Measurements from ENCODE around the gene CFAP45.

CFAP45 gene

DNA sequence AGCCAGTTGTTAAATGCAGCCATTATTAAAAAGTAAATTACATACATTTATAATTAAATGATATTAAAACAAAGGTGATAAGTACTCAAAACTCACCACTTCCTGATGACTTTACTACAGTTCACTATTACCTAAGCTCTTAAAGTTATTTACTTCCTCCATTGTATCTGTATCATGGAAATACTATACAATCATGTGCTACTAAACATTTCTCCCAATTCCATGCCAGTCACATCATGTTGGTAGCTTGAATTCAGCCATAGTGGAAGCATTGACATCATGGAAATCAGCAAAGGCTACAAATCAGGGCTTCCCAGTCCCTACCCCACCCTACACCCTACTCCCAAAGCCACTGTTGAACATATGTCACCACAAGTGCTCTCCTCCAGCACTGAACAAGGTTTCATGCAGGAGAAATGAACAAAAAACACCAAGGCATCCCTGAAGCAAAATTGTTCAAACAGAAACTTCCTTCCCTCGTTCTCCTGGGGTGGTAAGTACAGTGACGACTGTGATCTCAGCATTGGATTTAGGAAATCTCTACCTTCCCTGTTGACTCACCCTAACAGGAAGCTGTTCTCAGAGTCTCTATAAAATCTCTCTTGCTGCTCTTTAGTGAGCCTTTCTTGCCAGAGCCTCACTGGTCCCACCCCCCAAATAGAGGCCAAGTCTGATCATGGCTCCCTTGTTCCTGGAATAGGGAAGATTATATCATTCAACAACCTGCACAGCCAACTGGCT, 50.2 kb downstream of the CFAP45 start:
- no peak for DNase-seq

GRCh38 chr1:159848326-159848725, 51.6 kb downstream of the CFAP45 start:
- DNase-seq = no peak

GRCh38 chr1:159847231-159847630, 52.7 kb downstream of the CFAP45 start:
- no peak for DNase-seq

DNA sequence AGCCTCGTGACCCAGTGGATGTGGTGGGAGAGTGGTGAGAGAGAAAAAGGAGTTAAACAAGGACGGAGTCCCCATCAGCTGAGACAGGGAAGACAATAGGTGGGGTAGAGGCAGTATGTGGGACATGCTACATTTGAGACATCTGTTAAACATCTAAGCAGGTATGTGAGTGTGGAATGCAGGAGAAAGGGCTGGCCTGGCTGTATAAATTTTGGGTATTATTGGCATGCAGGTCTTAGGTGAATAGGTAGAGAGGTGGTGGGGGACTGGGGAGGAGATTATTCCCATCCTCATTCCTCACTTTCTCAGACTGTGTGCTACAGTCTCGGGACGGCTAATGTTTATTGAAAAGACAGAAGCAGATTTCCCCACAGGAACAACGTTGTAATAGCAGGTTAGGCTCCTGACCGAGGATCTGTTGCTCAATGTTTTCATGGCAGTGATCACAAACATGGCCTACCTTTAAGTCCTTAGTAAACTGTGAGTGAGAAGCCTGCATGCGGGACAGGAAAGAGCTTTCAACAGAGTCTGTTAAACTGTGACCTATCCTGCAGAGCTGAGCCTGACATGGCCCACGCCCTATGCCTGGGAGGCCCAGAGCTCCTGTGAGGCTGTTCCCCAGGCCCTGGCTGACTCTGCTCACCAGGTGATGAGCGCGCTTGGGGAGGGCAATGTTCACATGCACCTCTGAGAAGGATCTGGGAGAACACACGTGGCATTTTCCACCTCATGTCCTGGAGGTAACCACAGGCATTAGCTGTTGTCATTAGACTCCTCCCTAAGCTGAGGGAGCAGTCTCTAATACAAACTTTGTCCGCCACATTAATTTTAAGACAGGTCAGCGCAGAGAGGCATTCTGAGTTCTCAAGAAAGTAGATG, 54.0 kb downstream of the CFAP45 start:
- DNase-seq = no peak

- no peak for DNase-seq
Measured at GRCh38 chr1:159843459-159843858, 56.5 kb downstream of the CFAP45 start.

DNA sequence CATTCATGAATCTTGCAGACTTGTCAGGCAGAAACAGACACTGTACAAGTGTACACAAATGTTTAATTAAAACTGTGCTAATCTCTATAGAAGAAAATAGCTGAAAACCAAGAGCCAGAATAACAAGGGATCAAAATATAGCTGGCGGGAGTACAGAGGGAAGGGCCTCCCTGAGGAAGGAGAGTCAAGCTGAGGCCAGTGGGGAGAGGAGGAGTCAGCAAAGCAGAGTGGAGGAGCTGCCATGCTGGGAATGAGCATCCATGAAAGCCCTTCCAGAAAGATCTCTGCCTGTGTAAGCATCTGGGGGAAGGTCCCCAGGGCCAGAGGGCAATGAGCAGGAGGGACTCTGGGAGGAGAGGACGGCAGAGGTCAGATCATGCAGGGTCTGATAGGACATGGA, 58.2 kb downstream of the CFAP45 start:
- no peak for DNase-seq

- DNase-seq = no peak
Measured at GRCh38 chr1:159839116-159839849, 60.7 kb downstream of the CFAP45 start.

GRCh38 chr1:159838715-159839114, 61.2 kb downstream of the CFAP45 start:
- DNase-seq = no peak

DNA sequence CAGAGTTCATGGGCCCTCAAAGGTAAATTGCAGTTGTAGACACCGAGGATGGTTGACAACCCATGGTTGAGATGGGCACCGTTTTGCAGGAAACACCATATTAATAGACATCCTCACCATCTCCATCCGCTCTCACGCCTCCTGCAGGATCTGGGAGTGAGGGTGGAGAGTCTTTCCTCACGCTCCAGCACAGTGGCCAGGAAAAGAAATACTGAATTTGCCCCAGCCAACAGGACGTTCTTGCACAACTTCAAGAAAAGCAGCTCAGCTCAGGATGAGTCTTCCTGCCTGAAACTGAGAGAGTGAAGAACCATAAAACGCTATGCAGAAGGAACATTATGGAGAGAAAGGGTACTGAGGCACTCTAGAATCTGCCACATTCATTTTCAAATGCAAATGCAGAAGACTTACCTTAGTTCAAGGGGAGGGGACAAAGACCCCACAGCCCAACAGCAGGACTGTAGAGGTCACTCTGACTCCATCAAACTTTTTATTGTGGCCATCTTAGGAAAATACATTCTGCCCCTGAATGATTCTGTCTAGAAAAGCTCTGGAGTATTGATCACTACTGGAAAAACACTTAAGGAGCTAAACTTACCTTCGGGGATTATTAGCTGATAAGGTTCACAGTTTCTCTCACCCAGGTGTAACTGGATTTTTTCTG, 64.0 kb downstream of the CFAP45 start:
- no peak for DNase-seq

DNA sequence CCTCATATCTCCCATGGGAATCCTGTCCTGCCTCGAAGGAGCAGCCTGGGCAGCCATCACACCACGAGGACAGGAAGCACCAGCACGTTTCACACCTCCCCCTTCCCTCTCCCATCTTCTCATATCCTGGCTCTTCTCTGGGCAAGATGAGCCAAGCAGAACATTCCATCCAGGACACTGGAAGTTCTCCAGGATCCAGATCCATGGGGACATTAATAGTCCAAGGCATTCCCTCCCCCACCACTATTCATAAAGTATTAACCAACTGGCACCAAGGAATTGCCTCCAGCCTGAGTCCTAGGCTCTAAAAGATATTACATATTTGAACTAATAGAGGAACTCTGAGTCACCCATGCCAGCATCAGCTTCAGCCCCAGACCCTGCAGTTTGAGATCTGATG, 64.6 kb downstream of the CFAP45 start:
- no peak for DNase-seq

- no peak for DNase-seq
Measured at GRCh38 chr1:159832309-159832708, 67.7 kb downstream of the CFAP45 start.

- DNase-seq = peak; percentile 79 to 89
Measured at GRCh38 chr1:159831412-159832141, 68.4 kb downstream of the CFAP45 start.

DNA sequence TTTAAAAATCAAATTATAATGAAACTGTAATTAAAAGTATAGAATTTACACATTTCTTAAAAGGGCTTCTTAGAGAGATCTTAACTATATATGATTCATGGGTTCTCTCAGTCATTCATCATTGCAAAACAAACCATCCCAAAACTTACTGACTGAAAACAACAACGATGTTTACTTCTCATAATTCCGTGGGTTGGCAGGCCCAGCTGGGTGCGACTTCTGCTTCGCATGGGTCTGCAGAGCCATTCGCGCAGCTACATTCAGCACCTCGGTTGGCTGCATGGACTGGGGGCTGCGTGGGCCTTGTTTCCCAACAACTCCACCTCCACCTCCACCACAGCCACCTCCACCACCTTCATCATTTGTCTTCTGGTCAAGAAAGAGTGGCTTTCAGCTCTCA, 69.2 kb downstream of the CFAP45 start:
- DNase-seq = no peak

DNA sequence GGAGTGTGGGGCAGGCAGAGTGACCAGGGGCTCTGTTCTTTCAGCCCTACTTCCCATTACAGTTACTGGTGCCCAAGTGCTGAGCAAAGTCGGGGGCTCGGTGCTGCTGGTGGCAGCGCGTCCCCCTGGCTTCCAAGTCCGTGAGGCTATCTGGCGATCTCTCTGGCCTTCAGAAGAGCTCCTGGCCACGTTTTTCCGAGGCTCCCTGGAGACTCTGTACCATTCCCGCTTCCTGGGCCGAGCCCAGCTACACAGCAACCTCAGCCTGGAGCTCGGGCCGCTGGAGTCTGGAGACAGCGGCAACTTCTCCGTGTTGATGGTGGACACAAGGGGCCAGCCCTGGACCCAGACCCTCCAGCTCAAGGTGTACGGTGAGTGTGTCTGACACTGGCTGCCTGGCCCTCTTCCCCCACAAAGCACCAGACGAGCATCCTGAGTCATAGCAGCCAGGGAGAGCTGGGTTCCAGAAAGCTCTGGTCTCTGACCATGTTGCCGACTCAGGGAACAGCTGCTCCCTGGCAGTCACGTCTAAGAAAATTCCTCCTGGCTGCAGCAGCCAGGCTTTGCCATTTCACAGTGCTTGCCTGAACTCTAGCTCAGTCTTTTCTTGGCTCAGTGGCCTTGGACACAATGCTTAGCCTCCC, 70.0 kb downstream of the CFAP45 start:
- no peak for DNase-seq

DNA sequence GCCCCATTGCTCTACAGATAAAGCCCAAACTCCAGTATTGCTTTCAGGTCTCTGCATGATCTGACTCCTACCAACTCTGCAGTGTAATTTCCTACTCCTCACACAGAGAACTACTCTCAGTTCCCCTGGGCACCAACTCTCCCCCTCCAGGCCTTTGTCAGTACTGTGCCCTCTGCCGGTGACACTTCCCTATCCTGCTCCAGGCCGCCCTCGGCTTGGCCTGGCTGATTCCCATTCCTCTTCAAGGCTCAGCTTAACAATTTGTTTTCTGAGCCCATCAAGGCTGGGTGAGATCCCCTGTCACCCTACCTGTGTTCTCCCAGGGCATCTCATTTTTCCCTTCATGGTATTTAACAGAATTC, 70.7 kb downstream of the CFAP45 start:
- DNase-seq = no peak

DNA sequence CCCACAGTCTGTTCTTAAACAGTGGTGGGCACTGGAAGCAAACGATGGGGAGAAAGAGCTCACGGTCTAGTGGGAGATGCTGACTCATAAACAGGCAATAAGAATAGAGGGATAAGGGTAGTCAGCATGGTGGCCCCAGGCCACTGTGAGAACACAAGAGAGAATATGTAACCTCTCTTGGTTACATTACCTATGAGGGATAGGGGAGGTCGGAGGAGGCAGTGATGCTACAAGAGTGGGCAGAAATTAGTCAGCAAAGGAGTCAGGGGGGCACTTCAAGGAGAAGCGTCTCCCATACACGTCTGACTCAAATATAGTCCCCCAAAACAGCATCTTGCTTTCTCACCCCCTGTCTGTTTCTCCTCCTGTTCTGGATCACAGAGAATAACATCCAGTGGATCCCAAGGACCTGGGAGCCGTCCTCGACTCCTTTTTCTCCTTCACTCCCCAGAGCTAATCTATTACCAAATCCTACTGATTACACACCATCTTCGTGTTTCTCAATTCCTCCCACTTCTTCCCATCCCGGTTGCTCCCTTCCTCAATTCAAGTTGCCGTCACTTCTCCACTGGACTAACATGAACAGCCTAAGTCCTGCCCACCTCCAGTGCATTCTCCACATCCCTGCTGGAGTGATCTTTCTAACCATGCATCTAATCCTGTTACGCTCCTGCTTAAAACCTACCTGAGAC, 71.2 kb downstream of the CFAP45 start:
- no peak for DNase-seq

DNA sequence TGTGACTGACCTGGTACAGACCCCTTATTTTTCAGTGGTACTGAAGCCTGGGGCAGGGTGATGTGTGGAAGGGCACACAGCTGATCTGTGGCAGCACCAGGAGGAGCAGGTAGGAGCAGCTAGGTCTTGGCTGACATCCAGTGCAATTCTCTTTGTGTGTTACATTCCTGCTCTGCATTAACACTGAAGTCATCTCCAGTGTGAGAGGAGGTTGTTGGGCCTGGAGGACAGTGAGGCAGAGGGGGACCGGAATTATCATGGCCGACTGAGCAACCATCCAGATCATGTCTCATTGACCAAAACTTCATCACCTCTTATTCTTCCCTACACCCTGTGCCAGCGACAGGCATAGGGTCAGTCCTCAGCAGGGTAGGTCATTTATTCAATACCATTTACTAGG, 71.8 kb downstream of the CFAP45 start:
- peak in 1 of 2 experiments; percentile 7 for DNase-seq

DNA sequence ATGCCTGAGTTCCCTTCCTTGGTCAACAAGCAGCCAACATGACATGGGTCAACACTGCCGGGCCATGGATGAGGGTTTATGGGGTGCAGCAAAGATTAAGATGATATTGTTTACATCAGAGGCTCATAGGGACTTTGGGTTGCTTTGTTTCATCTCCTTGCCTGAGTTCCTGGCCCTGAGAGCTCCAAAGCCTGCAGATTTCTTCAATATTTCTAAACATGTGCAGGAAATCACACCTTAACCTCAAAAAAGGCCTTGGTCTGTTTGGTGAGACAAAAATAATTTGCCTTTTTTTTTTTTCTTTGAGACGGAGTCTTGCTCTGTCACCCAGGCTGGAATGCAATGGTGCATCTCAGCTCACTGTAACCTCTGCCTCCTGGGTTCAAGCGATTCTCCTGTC, 72.4 kb downstream of the CFAP45 start:
- DNase-seq = no peak

- no peak for DNase-seq
Measured at GRCh38 chr1:159827102-159827490, 72.9 kb downstream of the CFAP45 start.

DNA sequence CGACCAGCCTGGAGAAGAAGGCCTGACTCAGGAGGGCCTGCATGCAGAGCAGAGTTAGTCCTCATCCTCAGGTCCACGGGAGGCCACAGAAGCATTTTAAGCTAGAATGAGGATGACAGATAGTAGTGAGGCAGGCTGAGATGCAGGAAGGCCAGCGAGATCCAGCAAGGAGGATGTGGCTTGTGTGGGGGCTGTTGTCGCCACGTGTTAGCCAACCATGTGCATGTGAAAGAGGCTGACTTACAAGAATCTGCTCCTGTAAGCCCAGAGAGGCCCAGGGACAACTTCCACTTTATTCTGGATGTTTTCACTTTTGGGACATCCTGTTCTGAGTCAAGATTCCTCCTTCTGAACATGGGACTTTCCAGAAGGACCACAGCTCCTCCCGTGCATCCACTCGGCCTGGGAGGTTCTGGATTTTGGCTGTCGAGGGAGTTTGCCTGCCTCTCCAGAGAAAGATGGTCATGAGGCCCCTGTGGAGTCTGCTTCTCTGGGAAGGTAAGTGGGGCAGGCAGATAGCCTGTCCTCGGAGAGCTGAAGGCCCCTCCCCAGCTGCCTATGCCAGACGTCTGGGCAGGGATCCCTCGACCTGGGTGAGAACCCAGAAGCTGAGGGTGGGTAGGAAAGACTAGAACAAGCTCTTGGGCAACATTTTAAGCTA, 73.4 kb downstream of the CFAP45 start, which contains the start of gene SLAMF8:
Gene SLAMF8 (plus strand): TSS at position 433 of the 661 bp plus-strand sequence. CDS start 26 bp downstream, at position 459.
- DNase-seq = no peak
